Measurements from ENCODE around the gene FKBP1A.
"Not testable (repeated sequence)": the region's sequence is repeated elsewhere in the genome, so short reads cannot be mapped to it uniquely, and the experiment has no call there.

Gene FKBP1A

GRCh38 chr20:1357921-1358671 is 34.8 kb downstream of the FKBP1A start:
- no peak for TF ChIP-seq CTCF (IDR thresholded peaks at IDR 0.05; ENCODE audit: low read length, missing control alignments)
- DNase-seq (ENCODE audit: low read depth): peak; percentile 44
- H3K4me3 ChIP-seq (replicated peaks; ENCODE audit: low read depth, low read length): no peak overlapping the region

- no peak for TF ChIP-seq CTCF (IDR thresholded peaks at IDR 0.05; ENCODE audit: low read length, missing control alignments)
- no peak for DNase-seq (ENCODE audit: low read depth)
These were observed 38.9 kb downstream of the FKBP1A start for GRCh38 chr20:1353956-1354355.

GRCh38 chr20:1346315-1346969 is 46.4 kb downstream of the FKBP1A start:
- TF ChIP-seq CTCF (IDR thresholded peaks at IDR 0.05; ENCODE audit: low read length, missing control alignments): no peak
- H3K4me3 ChIP-seq (replicated peaks; ENCODE audit: low read depth, low read length): no peak overlapping the region
- no peak for DNase-seq (ENCODE audit: low read depth)

More at GRCh38 chr20:1353956-1354355, 38.9 kb downstream of the FKBP1A start:
- H3K4me3 ChIP-seq (replicated peaks; ENCODE audit: low read depth, low read length): no peak overlapping the region

- no peak overlapping the region for H3K4me3 ChIP-seq (replicated peaks; ENCODE audit: low read depth, low read length)
- no peak for DNase-seq (ENCODE audit: low read depth)
- TF ChIP-seq CTCF (IDR thresholded peaks at IDR 0.05; ENCODE audit: low read length, missing control alignments): no peak
These were observed 47.1 kb downstream of the FKBP1A start for GRCh38 chr20:1345756-1346093.

GRCh38 chr20:1345030-1345755 is 47.7 kb downstream of the FKBP1A start:
- TF ChIP-seq CTCF (IDR thresholded peaks at IDR 0.05; ENCODE audit: low read length, missing control alignments): no peak
- DNase-seq (ENCODE audit: low read depth): no peak

GRCh38 chr20:1343446-1344124 is 49.3 kb downstream of the FKBP1A start:
- H3K4me3 ChIP-seq (replicated peaks; ENCODE audit: low read depth, low read length); DNase-seq (ENCODE audit: low read depth): not testable (repeated sequence)

More at GRCh38 chr20:1345030-1345755, 47.7 kb downstream of the FKBP1A start:
- H3K4me3 ChIP-seq (replicated peaks; ENCODE audit: low read depth, low read length): no peak overlapping the region
